SK-N-SH treated with all-trans-retinoic acid at 6 μM for 48 hours (cell line): Measurements from ENCODE around the gene BCAN.

Experiments
- ATAC-seq: fragments of 200-7000 bp; cut with Tn5 transposase; 3 replicates; pipeline ENCODE4 v1.9.1; 2020; ENCODE audit warnings: mild to moderate bottlenecking, moderate library complexity
- ARNTL ChIP-seq: fragments of 450-650 bp; formaldehyde crosslinking; IDR thresholded peaks from 2 replicates; pipeline ENCODE4 v1.5.0; 2020; ENCODE audit warnings: low read depth, mild to moderate bottlenecking, moderate library complexity, borderline replicate concordance
- BACH2 ChIP-seq: fragments of 250-450 bp; sonication (Bioruptor Pico); IDR thresholded peaks from 2 replicates; pipeline ENCODE4 v1.9.0; 2021; ENCODE audit warnings: mild to moderate bottlenecking, borderline replicate concordance
- CSDC2 ChIP-seq: fragments of 250-450 bp; sonication (Bioruptor Pico); IDR thresholded peaks from 2 replicates; pipeline ENCODE4 v1.5.0; 2020; ENCODE audit warnings: mild to moderate bottlenecking, moderate library complexity
- ESRRG ChIP-seq: fragments of 250-450 bp; sonication (Bioruptor Pico); IDR thresholded peaks from 2 replicates; pipeline ENCODE4 v1.6.1; 2021; ENCODE audit warnings: mild to moderate bottlenecking
- GLIS3 ChIP-seq: fragments of 250-450 bp; sonication (Bioruptor Pico); IDR thresholded peaks from 2 replicates; pipeline ENCODE4 v1.5.0; 2020; ENCODE audit warnings: mild to moderate bottlenecking, moderate library complexity
- ISL1 ChIP-seq: fragments of 250-450 bp; sonication (Bioruptor Pico); IDR thresholded peaks from 2 replicates; pipeline ENCODE4 v2.1.2; 2022; ENCODE audit warnings: mild to moderate bottlenecking, moderate library complexity
- OSR1 ChIP-seq: fragments of 250-450 bp; sonication (Bioruptor Pico); IDR thresholded peaks from 2 replicates; pipeline ENCODE4 v1.8.0; 2022; ENCODE audit warnings: moderate library complexity, mild to moderate bottlenecking, inconsistent platforms
- PPARA ChIP-seq: fragments of 250-450 bp; sonication (Bioruptor Pico); IDR thresholded peaks from 2 replicates; pipeline ENCODE4 v1.5.0; 2020; ENCODE audit warnings: mild to moderate bottlenecking, borderline replicate concordance
- RARB ChIP-seq: fragments of 250-450 bp; sonication (Bioruptor Pico); IDR thresholded peaks from 2 replicates; pipeline ENCODE4 v1.8.0; 2021; ENCODE audit warnings: mild to moderate bottlenecking, moderate library complexity
- TOX ChIP-seq: fragments of 250-450 bp; sonication (Bioruptor Pico); IDR thresholded peaks from 2 replicates; pipeline ENCODE4 v1.8.0; 2021; ENCODE audit warnings: mild to moderate bottlenecking, moderate library complexity, borderline replicate concordance
- ZC3H10 ChIP-seq: fragments of 250-450 bp; sonication (Bioruptor Pico); IDR thresholded peaks from 2 replicates; pipeline ENCODE4 v1.5.1; 2021; ENCODE audit warnings: mild to moderate bottlenecking, moderate library complexity
- ZFP3 ChIP-seq: fragments of 250-450 bp; sonication (Bioruptor Pico); IDR thresholded peaks from 2 replicates; pipeline ENCODE4 v1.5.0; 2020; ENCODE audit warnings: mild to moderate bottlenecking, moderate library complexity
- ZFP30 ChIP-seq: fragments of 450-650 bp; formaldehyde crosslinking; IDR thresholded peaks from 2 replicates; pipeline ENCODE4 v1.5.0; 2022; ENCODE audit warnings: mild to moderate bottlenecking, moderate library complexity
- ZNF565 ChIP-seq: fragments of 450-650 bp; formaldehyde crosslinking; conservative IDR thresholded peaks from 2 replicates; pipeline ENCODE4 v1.5.0; 2020; ENCODE audit warnings: low read depth, mild to moderate bottlenecking, moderate library complexity
- ZNF70 ChIP-seq: fragments of 450-650 bp; formaldehyde crosslinking; IDR thresholded peaks from 2 replicates; pipeline ENCODE4 v1.5.0; 2020; ENCODE audit warnings: mild to moderate bottlenecking, moderate library complexity
- ZNF8 ChIP-seq: fragments of 450-650 bp; formaldehyde crosslinking; IDR thresholded peaks from 2 replicates; pipeline ENCODE4 v1.5.0; 2020; ENCODE audit warnings: mild to moderate bottlenecking, moderate library complexity
- TF ChIP-seq, protein P1 (sequence below): fragments of 250-450 bp; sonication (Bioruptor Pico); IDR thresholded peaks from 2 replicates; pipeline ENCODE4 v1.5.1; 2020; ENCODE audit warnings: low read depth, mild to moderate bottlenecking, moderate library complexity
- TF ChIP-seq, protein P2 (sequence below): fragments of 250-450 bp; sonication (Bioruptor Pico); IDR thresholded peaks from 2 replicates; pipeline ENCODE4 v1.8.0; 2020; ENCODE audit warnings: mild to moderate bottlenecking, moderate library complexity, borderline replicate concordance
- TF ChIP-seq, protein P3 (sequence below): fragments of 250-450 bp; sonication (Bioruptor Pico); IDR thresholded peaks from 2 replicates; pipeline ENCODE4 v1.5.0; 2020; ENCODE audit warnings: mild to moderate bottlenecking, moderate library complexity
- TF ChIP-seq, protein P4 (sequence below): fragments of 250-450 bp; sonication (Bioruptor Pico); IDR thresholded peaks from 2 replicates; pipeline ENCODE4 v1.8.0; 2021; ENCODE audit warnings: low read depth, mild to moderate bottlenecking, moderate library complexity, borderline replicate concordance
- TF ChIP-seq, protein P5 (sequence below): fragments of 250-450 bp; sonication (Bioruptor Pico); IDR thresholded peaks from 2 replicates; pipeline ENCODE4 v1.5.1; 2021; ENCODE audit warnings: mild to moderate bottlenecking, moderate library complexity

BCAN gene

DNA sequence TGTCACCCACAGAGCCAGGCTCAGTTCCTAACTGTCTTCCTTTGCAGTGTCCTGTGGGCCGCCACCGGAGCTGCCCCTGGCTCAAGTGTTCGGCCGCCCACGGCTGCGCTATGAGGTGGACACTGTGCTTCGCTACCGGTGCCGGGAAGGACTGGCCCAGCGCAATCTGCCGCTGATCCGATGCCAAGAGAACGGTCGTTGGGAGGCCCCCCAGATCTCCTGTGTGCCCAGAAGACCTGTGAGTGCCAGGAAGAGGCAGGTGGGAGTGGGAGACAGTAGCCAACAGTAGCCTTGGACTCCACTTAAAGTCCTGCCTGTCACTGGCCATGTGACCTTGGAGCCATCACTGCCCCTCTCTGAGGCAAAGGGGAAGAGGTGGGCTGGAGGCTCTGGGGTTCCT lies 16.6 kb downstream of the BCAN start:
- TF ChIP-seq, protein P1, sequence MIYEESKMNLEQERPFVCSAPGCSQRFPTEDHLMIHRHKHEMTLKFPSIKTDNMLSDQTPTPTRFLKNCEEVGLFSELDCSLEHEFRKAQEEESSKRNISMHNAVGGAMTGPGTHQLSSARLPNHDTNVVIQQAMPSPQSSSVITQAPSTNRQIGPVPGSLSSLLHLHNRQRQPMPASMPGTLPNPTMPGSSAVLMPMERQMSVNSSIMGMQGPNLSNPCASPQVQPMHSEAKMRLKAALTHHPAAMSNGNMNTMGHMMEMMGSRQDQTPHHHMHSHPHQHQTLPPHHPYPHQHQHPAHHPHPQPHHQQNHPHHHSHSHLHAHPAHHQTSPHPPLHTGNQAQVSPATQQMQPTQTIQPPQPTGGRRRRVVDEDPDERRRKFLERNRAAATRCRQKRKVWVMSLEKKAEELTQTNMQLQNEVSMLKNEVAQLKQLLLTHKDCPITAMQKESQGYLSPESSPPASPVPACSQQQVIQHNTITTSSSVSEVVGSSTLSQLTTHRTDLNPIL (CRISPR knock-in tag) = no peak
- TF ChIP-seq ZFP3 (CRISPR knock-in tag) (no peak), ZFP30 (no peak), CSDC2 (no peak)
- TF ChIP-seq, protein P2, sequence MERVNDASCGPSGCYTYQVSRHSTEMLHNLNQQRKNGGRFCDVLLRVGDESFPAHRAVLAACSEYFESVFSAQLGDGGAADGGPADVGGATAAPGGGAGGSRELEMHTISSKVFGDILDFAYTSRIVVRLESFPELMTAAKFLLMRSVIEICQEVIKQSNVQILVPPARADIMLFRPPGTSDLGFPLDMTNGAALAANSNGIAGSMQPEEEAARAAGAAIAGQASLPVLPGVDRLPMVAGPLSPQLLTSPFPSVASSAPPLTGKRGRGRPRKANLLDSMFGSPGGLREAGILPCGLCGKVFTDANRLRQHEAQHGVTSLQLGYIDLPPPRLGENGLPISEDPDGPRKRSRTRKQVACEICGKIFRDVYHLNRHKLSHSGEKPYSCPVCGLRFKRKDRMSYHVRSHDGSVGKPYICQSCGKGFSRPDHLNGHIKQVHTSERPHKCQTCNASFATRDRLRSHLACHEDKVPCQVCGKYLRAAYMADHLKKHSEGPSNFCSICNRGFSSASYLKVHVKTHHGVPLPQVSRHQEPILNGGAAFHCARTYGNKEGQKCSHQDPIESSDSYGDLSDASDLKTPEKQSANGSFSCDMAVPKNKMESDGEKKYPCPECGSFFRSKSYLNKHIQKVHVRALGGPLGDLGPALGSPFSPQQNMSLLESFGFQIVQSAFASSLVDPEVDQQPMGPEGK (CRISPR knock-in tag) = no peak
- no peak for ATAC-seq

DNA sequence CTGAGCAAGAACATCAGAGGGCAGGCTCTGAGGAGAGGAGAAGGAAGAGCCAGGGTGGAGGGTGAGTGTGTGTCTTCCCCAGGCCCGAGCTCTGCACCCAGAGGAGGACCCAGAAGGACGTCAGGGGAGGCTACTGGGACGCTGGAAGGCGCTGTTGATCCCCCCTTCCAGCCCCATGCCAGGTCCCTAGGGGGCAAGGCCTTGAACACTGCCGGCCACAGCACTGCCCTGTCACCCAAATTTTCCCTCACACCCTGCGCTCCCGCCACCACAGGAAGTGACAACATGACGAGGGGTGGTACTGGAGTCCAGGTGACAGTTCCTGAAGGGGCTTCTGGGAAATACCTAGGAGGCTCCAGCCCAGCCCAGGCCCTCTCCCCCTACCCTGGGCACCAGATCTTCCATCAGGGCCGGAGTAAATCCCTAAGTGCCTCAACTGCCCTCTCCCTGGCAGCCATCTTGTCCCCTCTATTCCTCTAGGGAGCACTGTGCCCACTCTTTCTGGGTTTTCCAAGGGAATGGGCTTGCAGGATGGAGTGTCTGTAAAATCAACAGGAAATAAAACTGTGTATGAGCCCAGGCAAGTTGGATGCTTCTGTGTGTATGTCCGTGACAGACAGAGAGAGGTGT lies 17.1 kb downstream of the BCAN start:
- no peak for ATAC-seq
- TF ChIP-seq, protein P3, sequence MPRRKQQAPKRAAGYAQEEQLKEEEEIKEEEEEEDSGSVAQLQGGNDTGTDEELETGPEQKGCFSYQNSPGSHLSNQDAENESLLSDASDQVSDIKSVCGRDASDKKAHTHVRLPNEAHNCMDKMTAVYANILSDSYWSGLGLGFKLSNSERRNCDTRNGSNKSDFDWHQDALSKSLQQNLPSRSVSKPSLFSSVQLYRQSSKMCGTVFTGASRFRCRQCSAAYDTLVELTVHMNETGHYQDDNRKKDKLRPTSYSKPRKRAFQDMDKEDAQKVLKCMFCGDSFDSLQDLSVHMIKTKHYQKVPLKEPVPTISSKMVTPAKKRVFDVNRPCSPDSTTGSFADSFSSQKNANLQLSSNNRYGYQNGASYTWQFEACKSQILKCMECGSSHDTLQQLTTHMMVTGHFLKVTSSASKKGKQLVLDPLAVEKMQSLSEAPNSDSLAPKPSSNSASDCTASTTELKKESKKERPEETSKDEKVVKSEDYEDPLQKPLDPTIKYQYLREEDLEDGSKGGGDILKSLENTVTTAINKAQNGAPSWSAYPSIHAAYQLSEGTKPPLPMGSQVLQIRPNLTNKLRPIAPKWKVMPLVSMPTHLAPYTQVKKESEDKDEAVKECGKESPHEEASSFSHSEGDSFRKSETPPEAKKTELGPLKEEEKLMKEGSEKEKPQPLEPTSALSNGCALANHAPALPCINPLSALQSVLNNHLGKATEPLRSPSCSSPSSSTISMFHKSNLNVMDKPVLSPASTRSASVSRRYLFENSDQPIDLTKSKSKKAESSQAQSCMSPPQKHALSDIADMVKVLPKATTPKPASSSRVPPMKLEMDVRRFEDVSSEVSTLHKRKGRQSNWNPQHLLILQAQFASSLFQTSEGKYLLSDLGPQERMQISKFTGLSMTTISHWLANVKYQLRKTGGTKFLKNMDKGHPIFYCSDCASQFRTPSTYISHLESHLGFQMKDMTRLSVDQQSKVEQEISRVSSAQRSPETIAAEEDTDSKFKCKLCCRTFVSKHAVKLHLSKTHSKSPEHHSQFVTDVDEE = no peak
- TF ChIP-seq, protein P4, sequence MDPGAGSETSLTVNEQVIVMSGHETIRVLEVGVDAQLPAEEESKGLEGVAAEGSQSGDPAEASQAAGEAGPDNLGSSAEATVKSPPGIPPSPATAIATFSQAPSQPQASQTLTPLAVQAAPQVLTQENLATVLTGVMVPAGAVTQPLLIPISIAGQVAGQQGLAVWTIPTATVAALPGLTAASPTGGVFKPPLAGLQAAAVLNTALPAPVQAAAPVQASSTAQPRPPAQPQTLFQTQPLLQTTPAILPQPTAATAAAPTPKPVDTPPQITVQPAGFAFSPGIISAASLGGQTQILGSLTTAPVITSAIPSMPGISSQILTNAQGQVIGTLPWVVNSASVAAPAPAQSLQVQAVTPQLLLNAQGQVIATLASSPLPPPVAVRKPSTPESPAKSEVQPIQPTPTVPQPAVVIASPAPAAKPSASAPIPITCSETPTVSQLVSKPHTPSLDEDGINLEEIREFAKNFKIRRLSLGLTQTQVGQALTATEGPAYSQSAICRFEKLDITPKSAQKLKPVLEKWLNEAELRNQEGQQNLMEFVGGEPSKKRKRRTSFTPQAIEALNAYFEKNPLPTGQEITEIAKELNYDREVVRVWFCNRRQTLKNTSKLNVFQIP = no peak
- TF ChIP-seq OSR1 (CRISPR knock-in tag) = no peak
- TF ChIP-seq TOX (CRISPR knock-in tag) = no peak
- no peak for TF ChIP-seq GLIS3 (CRISPR knock-in tag)
- no peak for TF ChIP-seq ARNTL
- TF ChIP-seq ISL1 (CRISPR knock-in tag) = no peak
- TF ChIP-seq, protein P1 (CRISPR knock-in tag) = no peak
- TF ChIP-seq ZNF70 (CRISPR knock-in tag) = no peak
- TF ChIP-seq ZNF565 = no peak
- TF ChIP-seq ZNF8 = no peak
- TF ChIP-seq, protein P5, sequence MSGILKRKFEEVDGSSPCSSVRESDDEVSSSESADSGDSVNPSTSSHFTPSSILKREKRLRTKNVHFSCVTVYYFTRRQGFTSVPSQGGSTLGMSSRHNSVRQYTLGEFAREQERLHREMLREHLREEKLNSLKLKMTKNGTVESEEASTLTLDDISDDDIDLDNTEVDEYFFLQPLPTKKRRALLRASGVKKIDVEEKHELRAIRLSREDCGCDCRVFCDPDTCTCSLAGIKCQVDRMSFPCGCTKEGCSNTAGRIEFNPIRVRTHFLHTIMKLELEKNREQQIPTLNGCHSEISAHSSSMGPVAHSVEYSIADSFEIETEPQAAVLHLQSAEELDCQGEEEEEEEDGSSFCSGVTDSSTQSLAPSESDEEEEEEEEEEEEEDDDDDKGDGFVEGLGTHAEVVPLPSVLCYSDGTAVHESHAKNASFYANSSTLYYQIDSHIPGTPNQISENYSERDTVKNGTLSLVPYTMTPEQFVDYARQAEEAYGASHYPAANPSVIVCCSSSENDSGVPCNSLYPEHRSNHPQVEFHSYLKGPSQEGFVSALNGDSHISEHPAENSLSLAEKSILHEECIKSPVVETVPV (CRISPR knock-in tag) = no peak
- no peak for TF ChIP-seq RARB
- TF ChIP-seq CSDC2 = no peak
- no peak for TF ChIP-seq ZC3H10 (CRISPR knock-in tag)
- TF ChIP-seq ZFP3 (CRISPR knock-in tag) = no peak
- TF ChIP-seq BACH2 = no peak
- TF ChIP-seq PPARA (CRISPR knock-in tag) = no peak
- no peak for TF ChIP-seq ESRRG
- TF ChIP-seq, protein P2 (CRISPR knock-in tag) = no peak
